Body of pancreas (tissue), 4 donors: ENCODE data around the gene FBXL22. TPM values are rescaled to one million over a fixed set of nuclear protein-coding genes. Genes with fewer than 3 reads are reported as not detected.
A peak's percentile ranks its signal among the peaks of the same experiment; 100 is the strongest.

ENCODE experiments used
- ATAC-seq: fragments of 150-250 bp; one replicate; pipeline ENCODE4 v1.9.1; 2016
- DNase-seq, 4 donors: peaks; one replicate each; pipeline ENCODE4 v3.0.0-alpha.2; 2019
- H3K27ac ChIP-seq, 4 donors: fragments of 200-600 bp; sonication (generic); 1 replicate in 3 of 4; 2 replicates in 1 of 4; pipeline versions ENCODE4 v1.5.1 to v1.6.1; 2016 to 2019; ENCODE audit warnings: mild to moderate bottlenecking in 1 of 4, mixed read lengths in 1 of 4, moderate library complexity in 1 of 4
- H3K27me3 ChIP-seq, 2 donors: fragments of 200-600 bp; sonication (generic); one replicate each; pipeline ENCODE4 v1.6.0; 2016; ENCODE audit warnings: mild to moderate bottlenecking in 1 of 2
- H3K36me3 ChIP-seq, 2 donors: fragments of 200-600 bp; sonication (generic); replicated peaks in 1 of 2; 2 replicates each; pipeline ENCODE4 v1.5.1; 2016; ENCODE audit warnings: low read depth in 2 of 2; ENCODE audit not compliant: insufficient read depth in 1 of 2
- H3K4me1 ChIP-seq: fragments of 200-600 bp; sonication (generic); one replicate; pipeline ENCODE4 v1.6.0; 2016
- H3K4me3 ChIP-seq, 2 donors: fragments of 200-600 bp; sonication (generic); 1 replicate in 1 of 2; 2 replicates in 1 of 2; pipeline ENCODE4 v1.5.1; 2016 to 2019
- H3K9me3 ChIP-seq, 3 donors: fragments of 200-600 bp; sonication (generic); 1 replicate in 2 of 3; 2 replicates in 1 of 3; pipeline ENCODE4 v1.5.1; 2016
- POLR2A ChIP-seq, 3 donors: fragments of 450-650 bp; IDR thresholded peaks; one replicate each; pipeline ENCODE4 v1.6.1; 2016; ENCODE audit warnings: antibody characterized with exemption in 3 of 3, mild to moderate bottlenecking in 2 of 3
- WGBS, 2 donors: methylation state at CpG; one replicate each; pipeline ENCODE4 v1.1.5; 2017; 5-methylcytosine and 5-hydroxymethylcytosine counted together
- intact Hi-C: fragments of 100-400 bp; cut with DNase I; formaldehyde crosslinking; loops from one replicate; pipeline ENCODE4 v1.15.1; 2023
- total RNA-seq, 2 donors: library from RNA; depleted of rRNA; stranded (reverse); fragments of >200 nt; gene quantifications; one replicate each; pipeline ENCODE4 v1.1.0, GENCODE V29; 2016
- TF ChIP-seq, protein P1 (sequence below), 7 experiments: fragments of 450-650 bp in 4 of 7; fragments of 200-600 bp in 3 of 7; sonication (generic) in 3 of 7; IDR thresholded peaks; one replicate each; pipeline ENCODE4 v1.5.1; 2016 to 2019; ENCODE audit warnings: antibody characterized with exemption in 7 of 7

FBXL22 gene
- total RNA-seq, 2 donors from 2014 or later = not detected

DNA sequence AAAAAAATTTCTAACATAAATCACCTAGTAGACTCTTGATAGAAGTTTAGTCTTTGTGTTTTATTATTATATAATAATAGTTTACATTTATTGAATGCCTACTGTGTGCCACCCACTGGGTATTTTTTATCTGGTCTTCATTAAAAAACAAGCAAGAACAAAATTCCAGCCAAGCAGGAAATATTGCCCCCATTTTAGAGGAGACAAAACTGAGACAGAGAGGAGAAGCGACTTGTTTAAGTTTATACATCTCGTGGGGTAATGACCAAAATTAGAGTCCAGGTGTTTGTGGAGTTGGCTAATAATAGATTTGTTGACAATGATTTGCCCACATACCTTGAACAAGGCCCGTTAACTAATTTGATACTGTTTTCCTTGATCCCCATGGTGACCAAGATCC lies 33.1 kb upstream of the FBXL22 start:
- intact Hi-C loops = loop anchor here (10.0 kb wide), 1 partner anchor 59 kb away; the partner anchor contains the start of gene USP3
- H3K36me3 ChIP-seq = peaks cover 0 to 15% of the 10 kb centered on the region in 2 donors
- WGBS, 2 donors = 29 to 30% methylated on average over 3 of the region's 3 CpGs

DNA sequence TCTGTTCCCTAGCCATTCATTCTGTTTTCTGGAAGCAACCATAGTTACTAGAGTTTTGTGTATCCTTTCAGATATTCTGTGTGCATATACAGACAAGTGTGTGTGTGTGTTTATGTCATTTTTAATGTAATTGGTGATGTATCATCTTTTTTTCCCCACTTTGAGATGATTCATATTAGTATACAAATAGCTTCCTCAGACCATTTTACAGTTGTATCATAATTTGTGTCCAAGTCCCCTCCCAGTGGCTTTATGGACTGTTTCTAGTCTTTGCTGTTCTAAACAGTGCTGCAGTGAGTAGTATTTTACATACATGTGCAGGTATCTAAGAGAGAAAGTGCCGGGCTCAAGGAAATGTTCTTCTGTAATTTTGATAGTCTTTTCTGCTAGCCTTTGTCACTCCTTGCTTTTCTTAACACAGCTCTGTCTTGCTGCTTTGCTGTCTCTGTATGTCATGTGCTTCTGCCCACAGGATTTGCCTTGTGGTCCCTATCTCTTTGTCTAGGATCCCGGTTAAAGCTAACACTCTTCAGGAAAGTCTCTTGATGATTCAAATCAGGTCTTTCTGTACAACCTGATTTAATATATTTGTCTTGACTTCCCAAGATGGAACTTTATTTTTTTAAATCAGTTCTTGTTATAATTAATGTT lies 31.5 kb upstream of the FBXL22 start:
- no peak overlapping the region for H3K27ac ChIP-seq
- DNase-seq (no peak), ATAC-seq (no peak)
- no peaks in the 10 kb centered on the region for H3K4me1 ChIP-seq
- intact Hi-C loops = loop anchor here (10.0 kb wide), 1 partner anchor 61 kb away; the partner anchor contains the start of gene USP3
- H3K27me3 ChIP-seq = no peaks in the 10 kb centered on the region
- TF ChIP-seq POLR2A (IDR thresholded peaks at IDR 0.05) = no peak
- TF ChIP-seq, protein P1, sequence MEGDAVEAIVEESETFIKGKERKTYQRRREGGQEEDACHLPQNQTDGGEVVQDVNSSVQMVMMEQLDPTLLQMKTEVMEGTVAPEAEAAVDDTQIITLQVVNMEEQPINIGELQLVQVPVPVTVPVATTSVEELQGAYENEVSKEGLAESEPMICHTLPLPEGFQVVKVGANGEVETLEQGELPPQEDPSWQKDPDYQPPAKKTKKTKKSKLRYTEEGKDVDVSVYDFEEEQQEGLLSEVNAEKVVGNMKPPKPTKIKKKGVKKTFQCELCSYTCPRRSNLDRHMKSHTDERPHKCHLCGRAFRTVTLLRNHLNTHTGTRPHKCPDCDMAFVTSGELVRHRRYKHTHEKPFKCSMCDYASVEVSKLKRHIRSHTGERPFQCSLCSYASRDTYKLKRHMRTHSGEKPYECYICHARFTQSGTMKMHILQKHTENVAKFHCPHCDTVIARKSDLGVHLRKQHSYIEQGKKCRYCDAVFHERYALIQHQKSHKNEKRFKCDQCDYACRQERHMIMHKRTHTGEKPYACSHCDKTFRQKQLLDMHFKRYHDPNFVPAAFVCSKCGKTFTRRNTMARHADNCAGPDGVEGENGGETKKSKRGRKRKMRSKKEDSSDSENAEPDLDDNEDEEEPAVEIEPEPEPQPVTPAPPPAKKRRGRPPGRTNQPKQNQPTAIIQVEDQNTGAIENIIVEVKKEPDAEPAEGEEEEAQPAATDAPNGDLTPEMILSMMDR (IDR thresholded peaks at IDR 0.05) = no peak
- 86 to 87% methylated on average over 2 of the region's 2 CpGs for WGBS, 2 donors
- H3K36me3 ChIP-seq = peaks cover 0 to 18% of the 10 kb centered on the region in 2 donors
- no peak overlapping the region for H3K4me3 ChIP-seq
- H3K9me3 ChIP-seq = no peaks in the 10 kb centered on the region

More for the DNA sequence above, 33.1 kb upstream of the FBXL22 start:
- DNase-seq (no peak), ATAC-seq (no peak)
- H3K27ac ChIP-seq = no peak overlapping the region
- no peaks in the 10 kb centered on the region for H3K9me3 ChIP-seq
- peaks cover 3% of the 10 kb centered on the region for H3K4me1 ChIP-seq
- no peaks in the 10 kb centered on the region for H3K27me3 ChIP-seq
- TF ChIP-seq POLR2A (IDR thresholded peaks at IDR 0.05) = no peak
- TF ChIP-seq, protein P1 (IDR thresholded peaks at IDR 0.05) = no peak
- no peak overlapping the region for H3K4me3 ChIP-seq

DNA sequence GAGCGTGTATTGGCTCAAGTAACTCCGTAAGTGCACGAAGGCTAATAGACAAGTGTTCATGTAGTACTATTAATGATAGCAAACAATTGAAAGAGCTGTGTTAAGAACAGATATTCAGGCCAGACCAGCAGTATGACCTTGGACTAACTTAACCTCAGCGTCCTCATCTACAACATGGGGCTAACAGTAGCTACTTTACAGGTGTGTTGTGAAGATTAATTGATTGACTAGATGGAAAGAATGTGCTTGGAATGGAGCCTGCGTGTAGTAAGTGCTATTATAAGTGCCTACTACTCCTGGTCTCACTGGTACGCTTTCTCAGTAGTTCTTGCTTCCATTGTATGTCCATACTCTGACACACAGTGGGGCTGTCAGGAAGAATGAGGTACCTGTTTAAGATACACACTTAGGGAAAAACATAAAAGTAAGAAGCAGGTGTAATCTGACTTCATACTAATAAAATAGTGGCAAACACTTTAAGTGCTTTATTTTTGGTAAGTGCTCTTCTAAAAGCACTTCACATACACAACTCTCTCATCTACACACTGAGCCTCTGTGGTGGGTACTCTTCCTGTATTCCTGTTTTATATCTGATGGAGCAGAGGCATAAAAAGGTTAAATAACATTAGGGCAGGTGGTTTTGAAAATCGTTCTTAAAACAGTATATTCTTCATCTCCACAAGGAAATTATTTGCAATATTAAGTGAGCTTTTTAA lies 24.3 kb upstream of the FBXL22 start:
- H3K27ac ChIP-seq = no peak overlapping the region

DNA sequence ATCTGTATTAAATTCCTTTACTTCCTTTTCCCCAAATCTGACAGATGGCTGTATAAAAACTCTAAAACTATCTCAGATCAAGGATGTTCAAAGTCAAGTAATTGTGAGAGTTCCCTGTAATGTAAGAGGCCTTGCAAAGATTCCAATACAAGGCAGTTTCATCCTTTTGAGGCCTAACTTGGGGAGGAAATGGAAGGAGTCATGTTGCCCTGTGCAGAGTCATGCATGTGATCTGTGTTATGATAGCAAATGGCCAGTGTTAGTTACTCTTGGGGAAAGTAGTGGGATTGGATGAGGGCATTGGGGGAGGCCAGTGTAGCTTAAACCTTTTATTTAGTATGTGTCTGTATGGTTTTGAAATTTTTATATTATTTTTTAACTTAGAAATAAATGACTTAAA lies 23.7 kb upstream of the FBXL22 start:
- DNase-seq = no peak
- Histone ChIP-seq H3K9me3 (no peaks in the 10 kb centered on the region), H3K4me3 (no peak overlapping the region), H3K36me3 (peaks cover 0 to 13% of the 10 kb centered on the region in 2 donors), H3K27me3 (no peaks in the 10 kb centered on the region), H3K27ac (no peak overlapping the region), H3K4me1 (peaks cover 7% of the 10 kb centered on the region)
- no peak for ATAC-seq
- intact Hi-C loops = no loop called here
- TF ChIP-seq, protein P1 (IDR thresholded peaks at IDR 0.05) = no peak
- no peak for TF ChIP-seq POLR2A (IDR thresholded peaks at IDR 0.05)

More for the DNA sequence above, 24.3 kb upstream of the FBXL22 start:
- no peak for TF ChIP-seq POLR2A (IDR thresholded peaks at IDR 0.05)
- TF ChIP-seq, protein P1 (IDR thresholded peaks at IDR 0.05) = no peak
- Histone ChIP-seq H3K27me3 (no peaks in the 10 kb centered on the region), H3K36me3 (peaks cover 0 to 13% of the 10 kb centered on the region in 2 donors), H3K4me3 (no peak overlapping the region), H3K9me3 (no peaks in the 10 kb centered on the region), H3K4me1 (peaks cover 7% of the 10 kb centered on the region)
- DNase-seq (no peak), ATAC-seq (peak; percentile 21)
- intact Hi-C loops = no loop called here
- WGBS, 2 donors = 39 to 42% methylated on average over 7 of the region's 7 CpGs
